GM23338 (cell line): Measurements from ENCODE around the gene FUZ. TPM values are rescaled to one million over a fixed set of nuclear protein-coding genes. Genes with fewer than 3 reads are reported as not detected.
A peak's percentile ranks its signal among the peaks of the same experiment; 100 is the strongest.

Experiments
- ATAC-seq: fragments of 200-7000 bp; cut with Tn5 transposase; 3 replicates; pipeline ENCODE4 v1.9.1; 2020
- DNase-seq: peaks from one replicate; pipeline ENCODE4 v3.0.0-alpha.2; 2015; ENCODE audit warnings: low spot score
- H2AFZ ChIP-seq: fragments of 200-600 bp; sonication (generic); 2 replicates; pipeline ENCODE4 v1.8.0; 2016; ENCODE audit warnings: antibody characterized with exemption, mild to moderate bottlenecking, moderate library complexity
- H3F3A ChIP-seq: fragments of 200-600 bp; sonication (generic); replicated peaks from 2 replicates; pipeline ENCODE4 v1.8.0; 2017; ENCODE audit warnings: antibody characterized with exemption, mixed run types, low read depth
- H3K27ac ChIP-seq: fragments of 200-600 bp; sonication (generic); 2 replicates; pipeline ENCODE4 v1.6.1; 2016; ENCODE audit warnings: low read depth
- H3K27me3 ChIP-seq: fragments of 200-600 bp; sonication (generic); 2 replicates; pipeline ENCODE4 v1.8.0; 2016; ENCODE audit warnings: mild to moderate bottlenecking, mixed run types, moderate library complexity; ENCODE audit not compliant: insufficient read depth
- H3K36me3 ChIP-seq: fragments of 200-600 bp; sonication (generic); 2 replicates; pipeline ENCODE4 v1.8.0; 2016; ENCODE audit warnings: mild to moderate bottlenecking; ENCODE audit not compliant: insufficient read depth
- H3K4me1 ChIP-seq: fragments of 200-600 bp; sonication (generic); 2 replicates; pipeline ENCODE4 v1.8.0; 2016; ENCODE audit warnings: mild to moderate bottlenecking, moderate library complexity; ENCODE audit not compliant: insufficient read depth
- H3K4me2 ChIP-seq: fragments of 200-600 bp; sonication (generic); 2 replicates; pipeline ENCODE4 v1.7.1; 2017; ENCODE audit warnings: mixed run types
- H3K4me3 ChIP-seq: fragments of 200-600 bp; sonication (generic); 2 replicates; pipeline ENCODE4 v1.6.1; 2016; ENCODE audit warnings: mixed run types
- H3K79me2 ChIP-seq: fragments of 200-600 bp; sonication (generic); replicated peaks from 2 replicates; pipeline ENCODE4 v1.8.0; 2017; ENCODE audit warnings: mild to moderate bottlenecking; ENCODE audit not compliant: insufficient read depth
- H3K9me2 ChIP-seq: fragments of 200-600 bp; sonication (generic); 2 replicates; pipeline ENCODE4 v1.8.0; 2017; ENCODE audit not compliant: insufficient read depth
- H4K20me1 ChIP-seq: fragments of 200-600 bp; sonication (generic); replicated peaks from 2 replicates; pipeline ENCODE4 v1.8.0; 2017; ENCODE audit warnings: mild to moderate bottlenecking; ENCODE audit not compliant: insufficient read depth
- H3K27ac Mint-ChIP-seq: 2 replicates; pipeline ENCODE4 v1.8.0; 2020; ENCODE audit warnings: inconsistent platforms, mild to moderate bottlenecking, moderate library complexity, mixed read lengths
- H3K27me3 Mint-ChIP-seq: 3 replicates; pipeline ENCODE4 v1.8.0; 2022; ENCODE audit warnings: low read depth, mild to moderate bottlenecking, moderate library complexity, mixed read lengths, inconsistent platforms; ENCODE audit not compliant: insufficient read depth, poor library complexity
- H3K36me3 Mint-ChIP-seq: 3 replicates; pipeline ENCODE4 v1.8.0; 2021; ENCODE audit warnings: low read depth, mild to moderate bottlenecking, inconsistent platforms, moderate library complexity, mixed read lengths
- H3K4me1 Mint-ChIP-seq: 3 replicates; pipeline ENCODE4 v1.8.0; 2020; ENCODE audit warnings: mild to moderate bottlenecking, inconsistent platforms, mixed read lengths
- H3K4me3 Mint-ChIP-seq: 3 replicates; pipeline ENCODE4 v1.8.0; 2021; ENCODE audit warnings: moderate library complexity, mild to moderate bottlenecking, inconsistent platforms, mixed read lengths
- H3K9me3 Mint-ChIP-seq: 3 replicates; pipeline ENCODE4 v1.8.0; 2020; ENCODE audit warnings: moderate library complexity, mild to moderate bottlenecking, inconsistent platforms, mixed read lengths
- CTCF ChIP-seq, 2 experiments: fragments of 200-600 bp in 1 of 2; sonication (generic) in 1 of 2; conservative IDR thresholded peaks; 2 replicates each; pipeline versions ENCODE4 v1.5.1 to v1.6.1; 2016 to 2017; ENCODE audit warnings: antibody characterized with exemption in 2 of 2, low read depth in 2 of 2, mild to moderate bottlenecking in 2 of 2, moderate library complexity in 1 of 2
- EZH2 ChIP-seq: fragments of 200-600 bp; sonication (generic); IDR thresholded peaks from one replicate; pipeline ENCODE4 v1.8.0; 2017; ENCODE audit warnings: antibody characterized with exemption, mild to moderate bottlenecking, low read depth; ENCODE audit not compliant: unreplicated experiment
- EZH2phosphoT487 ChIP-seq: fragments of 200-600 bp; sonication (generic); IDR thresholded peaks from one replicate; pipeline ENCODE4 v1.8.1; 2018; ENCODE audit warnings: antibody characterized with exemption; ENCODE audit not compliant: unreplicated experiment
- JUNB ChIP-seq: IDR thresholded peaks from one replicate; pipeline ENCODE4 v1.6.1; 2016; ENCODE audit warnings: antibody characterized with exemption; ENCODE audit not compliant: unreplicated experiment
- POLR2AphosphoS5 ChIP-seq: IDR thresholded peaks from 2 replicates; pipeline ENCODE4 v1.6.1; 2016; ENCODE audit warnings: antibody characterized with exemption, low read depth
- STAT1 ChIP-seq: IDR thresholded peaks from one replicate; pipeline ENCODE4 v1.6.1; 2016; ENCODE audit warnings: antibody characterized with exemption; ENCODE audit not compliant: unreplicated experiment
- ZNF114 ChIP-seq: fragments of 250-450 bp; sonication (Bioruptor Pico); IDR thresholded peaks from 2 replicates; pipeline ENCODE4 v1.5.0; 2020; ENCODE audit warnings: mild to moderate bottlenecking, moderate library complexity
- ZNF331 ChIP-seq: fragments of 250-450 bp; sonication (Bioruptor Pico); IDR thresholded peaks from 2 replicates; pipeline ENCODE4 v1.5.0; 2020; ENCODE audit warnings: low read depth, mild to moderate bottlenecking, moderate library complexity
- polyA plus RNA-seq: library from polyadenylated mRNA; unstranded; fragments of >200 nt; fragmentation: Nextera tagmentation; extraction: Ambion mirVana; gene quantifications from 2 replicates; pipeline ENCODE4 v1.2.1, GENCODE V29; 2016
- total RNA-seq: library from RNA; depleted of rRNA; stranded (reverse); fragments of >200 nt; shearing (Covaris generic); gene quantifications from 2 replicates; pipeline ENCODE4 v1.2.3, GENCODE V29; 2014
- TF ChIP-seq, protein P1 (sequence below): IDR thresholded peaks from one replicate; pipeline ENCODE4 v1.6.1; 2018; ENCODE audit warnings: antibody characterized with exemption; ENCODE audit not compliant: unreplicated experiment

Gene FUZ
- total and polyA plus RNA-seq, 2 experiments from 2014 or later: 24.3 to 34.8 TPM

GRCh38 chr19:49800771-49801170 lies 12.3 kb downstream of the FUZ start:
- ATAC-seq (no peak), DNase-seq (no peak)
- H3K4me3 Mint-ChIP-seq: no peak overlapping the region
- TF ChIP-seq STAT1 (no peak), POLR2AphosphoS5 (no peak), EZH2phosphoT487 (no peak), CTCF (conservative IDR thresholded peaks at IDR 0.05; ENCODE audit: low read depth in 2 of 2) (no peak), ZNF114 (CRISPR knock-in tag) (no peak), EZH2 (no peak)
- TF ChIP-seq, protein P1, sequence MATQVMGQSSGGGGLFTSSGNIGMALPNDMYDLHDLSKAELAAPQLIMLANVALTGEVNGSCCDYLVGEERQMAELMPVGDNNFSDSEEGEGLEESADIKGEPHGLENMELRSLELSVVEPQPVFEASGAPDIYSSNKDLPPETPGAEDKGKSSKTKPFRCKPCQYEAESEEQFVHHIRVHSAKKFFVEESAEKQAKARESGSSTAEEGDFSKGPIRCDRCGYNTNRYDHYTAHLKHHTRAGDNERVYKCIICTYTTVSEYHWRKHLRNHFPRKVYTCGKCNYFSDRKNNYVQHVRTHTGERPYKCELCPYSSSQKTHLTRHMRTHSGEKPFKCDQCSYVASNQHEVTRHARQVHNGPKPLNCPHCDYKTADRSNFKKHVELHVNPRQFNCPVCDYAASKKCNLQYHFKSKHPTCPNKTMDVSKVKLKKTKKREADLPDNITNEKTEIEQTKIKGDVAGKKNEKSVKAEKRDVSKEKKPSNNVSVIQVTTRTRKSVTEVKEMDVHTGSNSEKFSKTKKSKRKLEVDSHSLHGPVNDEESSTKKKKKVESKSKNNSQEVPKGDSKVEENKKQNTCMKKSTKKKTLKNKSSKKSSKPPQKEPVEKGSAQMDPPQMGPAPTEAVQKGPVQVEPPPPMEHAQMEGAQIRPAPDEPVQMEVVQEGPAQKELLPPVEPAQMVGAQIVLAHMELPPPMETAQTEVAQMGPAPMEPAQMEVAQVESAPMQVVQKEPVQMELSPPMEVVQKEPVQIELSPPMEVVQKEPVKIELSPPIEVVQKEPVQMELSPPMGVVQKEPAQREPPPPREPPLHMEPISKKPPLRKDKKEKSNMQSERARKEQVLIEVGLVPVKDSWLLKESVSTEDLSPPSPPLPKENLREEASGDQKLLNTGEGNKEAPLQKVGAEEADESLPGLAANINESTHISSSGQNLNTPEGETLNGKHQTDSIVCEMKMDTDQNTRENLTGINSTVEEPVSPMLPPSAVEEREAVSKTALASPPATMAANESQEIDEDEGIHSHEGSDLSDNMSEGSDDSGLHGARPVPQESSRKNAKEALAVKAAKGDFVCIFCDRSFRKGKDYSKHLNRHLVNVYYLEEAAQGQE: no peak
- Histone ChIP-seq H3K27me3 (no peaks in the 10 kb centered on the region), H3K9me2 (no peaks in the 10 kb centered on the region), H3K27ac (no peak overlapping the region), H2AFZ (no peak overlapping the region), H3K36me3 (no peaks in the 10 kb centered on the region), H3K4me1 (peaks cover 10% of the 10 kb centered on the region; the same call in 1 of the 2 replicates), H3F3A (peaks cover 20% of the 10 kb centered on the region), H3K79me2 (no peaks in the 10 kb centered on the region), H3K4me3 (no peak overlapping the region), H3K4me2 (no peak overlapping the region), H4K20me1 (no peaks in the 10 kb centered on the region; the same call in 1 of the 2 replicates)
- H3K9me3 Mint-ChIP-seq: no peaks in the 10 kb centered on the region
- peaks cover 60% of the 10 kb centered on the region for H3K36me3 Mint-ChIP-seq
- H3K27me3 Mint-ChIP-seq: peaks cover 9% of the 10 kb centered on the region
- no peak overlapping the region for H3K27ac Mint-ChIP-seq
- H3K4me1 Mint-ChIP-seq: peaks cover 18% of the 10 kb centered on the region; the same call in 2 of the 3 replicates

GRCh38 chr19:49799798-49800376 lies 13.2 kb downstream of the FUZ start:
- Histone ChIP-seq H3K4me3 (no peak overlapping the region), H2AFZ (no peak overlapping the region), H3K27ac (0 out of 2 replicates have a peak overlapping the region, but pooled peaks have one; percentile 26), H3K36me3 (no peaks in the 10 kb centered on the region), H3K27me3 (no peaks in the 10 kb centered on the region), H3K4me1 (peaks cover 7% of the 10 kb centered on the region; the same call in 1 of the 2 replicates), H3K4me2 (no peak overlapping the region), H4K20me1 (no peaks in the 10 kb centered on the region; the same call in 1 of the 2 replicates), H3K9me2 (no peaks in the 10 kb centered on the region), H3F3A (peaks cover 15% of the 10 kb centered on the region; the same call in 1 of the 2 replicates), H3K79me2 (no peaks in the 10 kb centered on the region)
- Mint-ChIP-seq H3K27ac (peak overlapping the region; percentile 44; the same call in 1 of the 2 replicates), H3K4me3 (no peak overlapping the region), H3K4me1 (peaks cover 18% of the 10 kb centered on the region; the same call in 2 of the 3 replicates), H3K36me3 (peaks cover 65% of the 10 kb centered on the region), H3K9me3 (no peaks in the 10 kb centered on the region), H3K27me3 (peaks cover 9% of the 10 kb centered on the region)
- ATAC-seq: peak; percentile 58
- DNase-seq: peak; percentile 81
- TF ChIP-seq EZH2phosphoT487: no peak
- TF ChIP-seq ZNF114 (CRISPR knock-in tag): no peak
- TF ChIP-seq ZNF331 (CRISPR knock-in tag): no peak
- no peak for TF ChIP-seq JUNB
- TF ChIP-seq POLR2AphosphoS5: 0 out of 2 replicates have a peak, but pooled peaks have one; percentile 18
- TF ChIP-seq CTCF (conservative IDR thresholded peaks at IDR 0.05; ENCODE audit: low read depth in 2 of 2): peak; percentile 53 to 68
- TF ChIP-seq, protein P1: no peak
